ENCODE measurements around the gene SLFN12L.

Gene SLFN12L

GRCh38 chr17:35432176-35433074 is 105.1 kb downstream of the SLFN12L start, which contains the start of gene SLFN12:
SLFN12 (minus strand) TSS chr17:35432500; CDS start chr17:35423028, 9,472 bp downstream.
- peak; percentile 87 for DNase-seq (ENCODE audit: low read depth)

GRCh38 chr17:35429702-35430101 is 107.8 kb downstream of the SLFN12L start:
- no peak for DNase-seq (ENCODE audit: low read depth)

DNA sequence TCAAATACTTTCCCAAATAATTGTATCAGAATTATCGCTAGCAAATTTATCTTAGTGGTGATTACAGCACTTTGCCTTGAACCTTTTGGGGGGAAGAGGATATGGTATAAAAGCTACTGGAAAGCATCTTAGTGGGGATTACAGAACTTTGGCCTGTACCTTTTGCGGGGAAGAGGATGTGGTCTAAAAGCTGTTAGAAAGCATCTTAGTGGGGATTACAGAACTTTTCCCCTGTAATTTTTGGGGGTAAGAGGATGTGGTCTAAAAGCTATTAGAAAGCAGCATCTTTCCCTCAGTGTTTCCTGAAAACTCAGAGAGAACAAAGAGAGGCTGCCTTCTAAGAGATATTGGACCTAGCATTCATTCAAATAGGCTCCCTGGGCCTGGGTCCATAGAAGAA is 109.2 kb downstream of the SLFN12L start:
- no peak for DNase-seq (ENCODE audit: low read depth)

DNA sequence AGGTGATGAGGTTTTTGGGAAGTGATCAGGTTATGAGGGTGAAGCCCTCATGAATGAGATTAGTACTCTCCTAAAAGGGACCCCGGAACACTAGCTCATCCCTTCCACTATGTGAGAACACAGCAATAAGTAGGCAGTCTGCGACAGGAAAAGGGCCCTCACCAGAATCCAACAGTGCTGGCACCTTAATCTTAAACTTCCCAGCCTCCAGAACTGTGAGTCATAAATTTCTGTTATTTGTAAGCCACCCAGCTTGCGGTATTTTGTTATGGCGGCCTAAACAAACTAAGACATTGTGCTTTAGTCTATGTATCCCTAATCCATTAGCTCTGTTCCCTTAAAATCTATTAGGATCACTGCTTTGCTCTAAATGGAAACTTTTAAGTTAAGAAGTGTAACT is 113.7 kb downstream of the SLFN12L start:
- DNase-seq (ENCODE audit: low read depth), result no peak
